SK-N-SH (cell line): Measurements from ENCODE around the gene MTA3.

Experiments
- FOXM1 ChIP-seq: IDR thresholded peaks from 2 replicates; pipeline ENCODE4 v1.4.0; 2012; ENCODE audit warnings: low read depth, mild to moderate bottlenecking
- GABPA ChIP-seq: IDR thresholded peaks from 2 replicates; pipeline ENCODE4 v1.4.0; 2012; ENCODE audit warnings: low read depth, mild to moderate bottlenecking
- RAD21 ChIP-seq: IDR thresholded peaks from 2 replicates; pipeline ENCODE4 v1.6.1; 2012; ENCODE audit warnings: mild to moderate bottlenecking, low read length
- RCOR1 ChIP-seq: fragments of 150-350 bp; IDR thresholded peaks from 2 replicates; pipeline ENCODE4 v1.6.1; 2017; ENCODE audit warnings: antibody characterized with exemption, low read length
- RFX5 ChIP-seq: IDR thresholded peaks from 2 replicates; pipeline ENCODE4 v1.6.1; 2012; ENCODE audit warnings: mild to moderate bottlenecking, improper control_type of control experiment, low read length
- TCF12 ChIP-seq: IDR thresholded peaks from 2 replicates; pipeline ENCODE4 v1.4.0; 2012
- TF ChIP-seq, protein P1 (sequence below): fragments of 200-600 bp; sonication (generic); IDR thresholded peaks from 2 replicates; pipeline ENCODE4 v1.6.1; 2017; ENCODE audit warnings: antibody characterized with exemption, mild to moderate bottlenecking, moderate library complexity
- TF ChIP-seq, protein P2 (sequence below): IDR thresholded peaks from 2 replicates; pipeline ENCODE4; 2012
- TF ChIP-seq, protein P3 (sequence below): IDR thresholded peaks from 2 replicates; pipeline ENCODE4 v1.6.1; 2012; ENCODE audit warnings: mild to moderate bottlenecking, low read depth, low read length, moderate library complexity

- no peak for TF ChIP-seq RFX5
- TF ChIP-seq TCF12: no peak
- no peak for TF ChIP-seq RCOR1
- TF ChIP-seq, protein P1, sequence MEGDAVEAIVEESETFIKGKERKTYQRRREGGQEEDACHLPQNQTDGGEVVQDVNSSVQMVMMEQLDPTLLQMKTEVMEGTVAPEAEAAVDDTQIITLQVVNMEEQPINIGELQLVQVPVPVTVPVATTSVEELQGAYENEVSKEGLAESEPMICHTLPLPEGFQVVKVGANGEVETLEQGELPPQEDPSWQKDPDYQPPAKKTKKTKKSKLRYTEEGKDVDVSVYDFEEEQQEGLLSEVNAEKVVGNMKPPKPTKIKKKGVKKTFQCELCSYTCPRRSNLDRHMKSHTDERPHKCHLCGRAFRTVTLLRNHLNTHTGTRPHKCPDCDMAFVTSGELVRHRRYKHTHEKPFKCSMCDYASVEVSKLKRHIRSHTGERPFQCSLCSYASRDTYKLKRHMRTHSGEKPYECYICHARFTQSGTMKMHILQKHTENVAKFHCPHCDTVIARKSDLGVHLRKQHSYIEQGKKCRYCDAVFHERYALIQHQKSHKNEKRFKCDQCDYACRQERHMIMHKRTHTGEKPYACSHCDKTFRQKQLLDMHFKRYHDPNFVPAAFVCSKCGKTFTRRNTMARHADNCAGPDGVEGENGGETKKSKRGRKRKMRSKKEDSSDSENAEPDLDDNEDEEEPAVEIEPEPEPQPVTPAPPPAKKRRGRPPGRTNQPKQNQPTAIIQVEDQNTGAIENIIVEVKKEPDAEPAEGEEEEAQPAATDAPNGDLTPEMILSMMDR: no peak
- TF ChIP-seq FOXM1: no peak
- TF ChIP-seq, protein P2, sequence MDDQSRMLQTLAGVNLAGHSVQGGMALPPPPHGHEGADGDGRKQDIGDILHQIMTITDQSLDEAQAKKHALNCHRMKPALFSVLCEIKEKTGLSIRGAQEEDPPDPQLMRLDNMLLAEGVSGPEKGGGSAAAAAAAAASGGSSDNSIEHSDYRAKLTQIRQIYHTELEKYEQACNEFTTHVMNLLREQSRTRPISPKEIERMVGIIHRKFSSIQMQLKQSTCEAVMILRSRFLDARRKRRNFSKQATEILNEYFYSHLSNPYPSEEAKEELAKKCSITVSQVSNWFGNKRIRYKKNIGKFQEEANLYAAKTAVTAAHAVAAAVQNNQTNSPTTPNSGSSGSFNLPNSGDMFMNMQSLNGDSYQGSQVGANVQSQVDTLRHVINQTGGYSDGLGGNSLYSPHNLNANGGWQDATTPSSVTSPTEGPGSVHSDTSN: no peak
- TF ChIP-seq GABPA: no peak
- TF ChIP-seq, protein P3, sequence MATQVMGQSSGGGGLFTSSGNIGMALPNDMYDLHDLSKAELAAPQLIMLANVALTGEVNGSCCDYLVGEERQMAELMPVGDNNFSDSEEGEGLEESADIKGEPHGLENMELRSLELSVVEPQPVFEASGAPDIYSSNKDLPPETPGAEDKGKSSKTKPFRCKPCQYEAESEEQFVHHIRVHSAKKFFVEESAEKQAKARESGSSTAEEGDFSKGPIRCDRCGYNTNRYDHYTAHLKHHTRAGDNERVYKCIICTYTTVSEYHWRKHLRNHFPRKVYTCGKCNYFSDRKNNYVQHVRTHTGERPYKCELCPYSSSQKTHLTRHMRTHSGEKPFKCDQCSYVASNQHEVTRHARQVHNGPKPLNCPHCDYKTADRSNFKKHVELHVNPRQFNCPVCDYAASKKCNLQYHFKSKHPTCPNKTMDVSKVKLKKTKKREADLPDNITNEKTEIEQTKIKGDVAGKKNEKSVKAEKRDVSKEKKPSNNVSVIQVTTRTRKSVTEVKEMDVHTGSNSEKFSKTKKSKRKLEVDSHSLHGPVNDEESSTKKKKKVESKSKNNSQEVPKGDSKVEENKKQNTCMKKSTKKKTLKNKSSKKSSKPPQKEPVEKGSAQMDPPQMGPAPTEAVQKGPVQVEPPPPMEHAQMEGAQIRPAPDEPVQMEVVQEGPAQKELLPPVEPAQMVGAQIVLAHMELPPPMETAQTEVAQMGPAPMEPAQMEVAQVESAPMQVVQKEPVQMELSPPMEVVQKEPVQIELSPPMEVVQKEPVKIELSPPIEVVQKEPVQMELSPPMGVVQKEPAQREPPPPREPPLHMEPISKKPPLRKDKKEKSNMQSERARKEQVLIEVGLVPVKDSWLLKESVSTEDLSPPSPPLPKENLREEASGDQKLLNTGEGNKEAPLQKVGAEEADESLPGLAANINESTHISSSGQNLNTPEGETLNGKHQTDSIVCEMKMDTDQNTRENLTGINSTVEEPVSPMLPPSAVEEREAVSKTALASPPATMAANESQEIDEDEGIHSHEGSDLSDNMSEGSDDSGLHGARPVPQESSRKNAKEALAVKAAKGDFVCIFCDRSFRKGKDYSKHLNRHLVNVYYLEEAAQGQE: no peak
- no peak for TF ChIP-seq RAD21
These were observed 68.5 kb downstream of the MTA3 start for GRCh38 chr2:42636934-42637333.
